Measurements from ENCODE around the gene GID8.
"Not testable (repeated sequence)": the region's sequence is repeated elsewhere in the genome, so short reads cannot be mapped to it uniquely, and the experiment has no call there.

GID8 gene

DNA sequence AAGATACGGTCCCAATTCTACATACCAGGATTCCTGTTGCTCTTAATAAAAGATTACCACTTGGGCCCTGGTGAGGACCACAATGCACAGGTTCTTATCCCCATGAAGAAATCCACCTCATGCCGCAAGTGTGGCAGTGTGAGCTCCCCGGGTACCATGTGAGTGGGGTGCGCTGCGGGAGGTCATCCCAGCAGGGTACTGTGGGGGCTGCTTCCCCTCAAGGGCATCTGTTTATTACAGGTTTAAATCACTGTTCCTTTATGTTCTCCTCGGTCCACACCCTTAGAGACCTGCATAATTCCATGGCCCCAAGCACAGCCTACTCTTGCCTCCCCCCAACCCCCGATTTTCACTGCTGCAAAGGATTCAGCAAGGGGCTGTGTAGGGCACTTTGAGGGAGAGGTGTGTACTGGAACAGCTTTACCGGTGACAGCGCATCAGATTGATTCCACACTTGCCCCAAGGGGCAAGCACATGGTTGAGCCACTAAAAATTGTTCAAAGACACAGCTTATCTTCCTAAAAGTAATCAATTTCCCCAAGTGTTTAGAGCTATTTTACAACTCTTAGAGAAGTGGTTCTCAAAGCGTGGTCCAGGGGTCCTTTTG, 17.8 kb upstream of the GID8 start:
- no peak for TF ChIP-seq Cebpa-rat (IDR thresholded peaks at IDR 0.05)
- no peaks in the 10 kb centered on the region for H3K9me3 ChIP-seq
- H3K4me1 ChIP-seq: peaks cover 97% of the 10 kb centered on the region
- H3K36me3 ChIP-seq: no peaks in the 10 kb centered on the region
- 0 out of 2 replicates have a peak overlapping the region, but pooled peaks have one; percentile 29 for H3K27ac ChIP-seq
- peaks cover 100% of the 10 kb centered on the region for H4K20me1 ChIP-seq
- H3K4me3 ChIP-seq: no peak overlapping the region
- H3K9ac ChIP-seq: no peak overlapping the region; the same call in 1 of the 2 replicates
- no peaks in the 10 kb centered on the region for H3K27me3 ChIP-seq
- H3K4me2 ChIP-seq: peak overlapping the region; percentile 80

DNA sequence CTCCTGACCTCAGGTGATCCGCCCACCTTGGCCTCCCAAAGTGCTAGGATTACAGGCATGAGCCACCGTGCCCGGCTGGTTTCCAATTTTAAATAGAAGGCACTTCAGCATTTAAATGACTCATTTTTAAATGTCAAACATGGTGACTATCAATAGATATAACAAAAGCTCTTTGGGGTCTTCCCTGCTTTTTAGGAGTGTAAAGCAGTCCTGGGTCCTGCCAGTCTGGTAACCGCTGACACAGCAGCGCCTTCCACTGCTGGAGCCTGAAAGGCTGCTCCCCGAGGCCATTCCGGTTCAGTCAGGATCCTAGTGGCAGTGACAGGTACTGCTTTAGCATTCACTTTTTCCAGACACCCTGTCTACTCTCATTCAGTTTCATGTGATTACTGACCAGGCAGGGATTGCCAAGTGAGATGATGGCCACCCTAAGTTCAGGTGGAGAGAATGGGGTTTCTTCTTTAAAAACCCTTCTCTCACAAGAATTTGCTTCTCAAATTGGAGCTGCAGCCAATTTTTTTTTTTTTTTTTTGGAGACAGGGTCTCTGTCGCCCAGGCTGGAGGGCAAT, 16.7 kb upstream of the GID8 start:
- Histone ChIP-seq H3K4me3 (no peak overlapping the region), H3K4me1 (peaks cover 87% of the 10 kb centered on the region), H3K27me3 (no peaks in the 10 kb centered on the region), H3K27ac (no peak overlapping the region), H4K20me1 (peaks cover 97% of the 10 kb centered on the region), H3K9me3 (no peaks in the 10 kb centered on the region), H3K4me2 (peak overlapping the region; percentile 80), H3K9ac (no peak overlapping the region), H3K36me3 (no peaks in the 10 kb centered on the region)
- TF ChIP-seq Cebpa-rat (IDR thresholded peaks at IDR 0.05): no peak

- TF ChIP-seq Cebpa-rat (IDR thresholded peaks at IDR 0.05): no peak
- Histone ChIP-seq H3K36me3 (no peaks in the 10 kb centered on the region), H3K27ac (peak overlapping the region; percentile 20; the same call in 1 of the 2 replicates), H3K4me2 (peak overlapping the region; percentile 93), H3K4me3 (no peak overlapping the region), H3K4me1 (peaks cover 83% of the 10 kb centered on the region), H4K20me1 (peaks cover 95% of the 10 kb centered on the region), H3K27me3 (no peaks in the 10 kb centered on the region), H3K9me3 (no peaks in the 10 kb centered on the region), H3K9ac (no peak overlapping the region)
Measured at GRCh38 chr20:62922451-62922921, 15.5 kb upstream of the GID8 start.

DNA sequence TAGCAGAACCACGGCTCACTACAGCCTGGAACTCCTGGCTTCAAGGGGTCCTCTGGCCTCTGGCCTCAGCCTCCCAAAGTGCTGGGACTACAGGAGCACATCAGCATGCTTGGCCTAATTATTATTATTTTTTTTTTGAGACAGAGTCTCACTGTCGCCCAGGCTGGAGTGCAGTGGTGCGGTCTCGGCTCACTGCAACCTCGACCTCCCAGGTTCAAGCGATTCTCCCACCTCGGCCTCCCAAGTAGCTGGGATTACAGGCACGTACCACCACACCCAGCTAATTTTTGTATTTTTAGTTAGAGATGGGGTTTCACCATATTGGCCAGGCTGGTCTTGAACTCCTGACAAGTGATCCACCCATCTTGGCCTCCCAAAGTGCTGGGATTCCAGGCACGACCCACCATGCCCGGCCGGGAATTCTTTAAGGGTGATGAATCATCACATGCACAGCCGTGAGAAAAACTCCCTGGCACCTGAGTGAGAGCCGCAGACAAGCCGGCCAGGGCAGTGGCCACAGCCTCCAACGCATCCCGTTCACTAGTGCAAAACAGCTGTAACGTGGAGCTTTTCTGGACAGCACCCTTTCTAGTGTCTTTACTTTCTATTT, 14.8 kb upstream of the GID8 start:
- Histone ChIP-seq H3K4me1 (peaks cover 83% of the 10 kb centered on the region), H3K4me2 (peak overlapping the region; percentile 93), H4K20me1 (peaks cover 95% of the 10 kb centered on the region), H3K27ac (0 out of 2 replicates have a peak overlapping the region, but pooled peaks have one; percentile 20)
- not testable (repeated sequence) for H3K36me3 ChIP-seq, H3K9ac ChIP-seq, H3K4me3 ChIP-seq, H3K27me3 ChIP-seq, H3K9me3 ChIP-seq

DNA sequence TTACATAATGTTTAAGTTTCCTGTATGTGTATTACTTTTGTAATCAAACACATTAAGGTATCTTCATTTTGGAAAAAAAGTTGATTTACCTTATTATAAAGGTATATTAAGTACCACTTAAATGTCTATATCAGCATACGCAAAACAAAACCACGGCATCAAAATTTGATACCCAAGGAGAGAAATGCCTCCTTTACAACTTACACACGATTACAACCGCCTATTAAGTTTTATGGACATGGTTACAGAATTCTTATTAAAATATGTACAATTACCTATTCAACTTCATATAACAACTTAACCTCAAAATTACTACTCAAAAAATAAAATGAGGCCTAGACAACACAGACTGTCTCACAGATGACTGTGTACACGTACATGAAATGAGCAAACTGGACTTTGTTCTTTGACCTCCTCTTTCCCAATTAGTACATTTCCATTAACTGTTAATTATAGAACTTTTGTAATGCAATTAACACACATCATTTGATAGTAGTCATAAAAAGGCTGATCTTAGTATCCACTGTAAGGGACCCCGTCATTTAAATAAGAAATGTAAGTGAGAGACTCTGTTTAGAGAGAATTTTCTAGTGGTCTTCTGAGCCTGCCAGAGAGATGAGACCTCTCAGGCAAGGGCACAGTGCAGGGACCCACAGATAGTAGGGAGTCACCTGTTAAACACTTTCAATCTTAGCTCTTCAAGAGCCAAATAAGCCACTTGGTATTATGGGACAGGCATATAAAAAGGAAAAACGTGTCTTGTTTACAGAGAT, 14.1 kb upstream of the GID8 start:
- Histone ChIP-seq H3K9me3 (no peaks in the 10 kb centered on the region), H3K9ac (peak overlapping the region; percentile 96), H4K20me1 (peaks cover 95% of the 10 kb centered on the region), H3K4me2 (peak overlapping the region; percentile 93), H3K4me3 (no peak overlapping the region), H3K4me1 (peaks cover 83% of the 10 kb centered on the region), H3K27ac (no peak overlapping the region), H3K27me3 (no peaks in the 10 kb centered on the region), H3K36me3 (no peaks in the 10 kb centered on the region)
- no peak for TF ChIP-seq Cebpa-rat (IDR thresholded peaks at IDR 0.05)

DNA sequence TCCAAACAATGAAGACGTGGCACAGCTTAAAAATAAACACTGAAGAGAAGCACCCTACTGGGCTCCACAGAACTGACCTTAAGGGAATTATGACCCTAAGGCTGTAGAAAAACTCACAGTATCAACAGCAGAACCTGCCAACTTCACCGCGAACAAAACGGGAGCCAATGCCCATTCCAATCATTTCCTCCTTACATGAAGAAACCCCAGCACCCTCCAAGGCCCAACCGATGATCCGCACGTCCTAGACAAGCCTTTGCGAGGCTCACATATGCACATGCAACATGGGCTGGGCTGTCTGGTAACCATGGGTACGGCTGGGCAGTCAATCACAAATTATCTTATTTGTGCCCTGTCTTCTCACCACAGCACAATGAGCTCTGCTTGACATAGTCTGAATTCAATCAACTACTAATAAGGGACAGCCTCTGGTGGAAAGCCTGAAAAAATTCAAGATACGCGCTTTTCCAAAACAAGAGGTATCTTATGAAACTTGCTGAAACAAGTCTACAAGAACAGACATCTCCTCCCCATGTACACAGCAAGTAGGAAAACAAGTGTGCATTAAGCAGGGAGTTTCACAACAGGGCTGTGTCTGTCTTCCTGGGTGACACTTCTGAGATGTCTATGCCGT, 13.4 kb upstream of the GID8 start:
- peaks cover 80% of the 10 kb centered on the region for H3K4me1 ChIP-seq
- peak overlapping the region; percentile 96 for H3K9ac ChIP-seq
- H4K20me1 ChIP-seq: peaks cover 95% of the 10 kb centered on the region
- no peaks in the 10 kb centered on the region for H3K9me3 ChIP-seq
- H3K4me2 ChIP-seq: peak overlapping the region; percentile 93
- no peaks in the 10 kb centered on the region for H3K36me3 ChIP-seq
- H3K27ac ChIP-seq: peak overlapping the region; percentile 96
- no peaks in the 10 kb centered on the region for H3K27me3 ChIP-seq
- H3K4me3 ChIP-seq: peak overlapping the region; percentile 83
- no peak for TF ChIP-seq Cebpa-rat (IDR thresholded peaks at IDR 0.05)

DNA sequence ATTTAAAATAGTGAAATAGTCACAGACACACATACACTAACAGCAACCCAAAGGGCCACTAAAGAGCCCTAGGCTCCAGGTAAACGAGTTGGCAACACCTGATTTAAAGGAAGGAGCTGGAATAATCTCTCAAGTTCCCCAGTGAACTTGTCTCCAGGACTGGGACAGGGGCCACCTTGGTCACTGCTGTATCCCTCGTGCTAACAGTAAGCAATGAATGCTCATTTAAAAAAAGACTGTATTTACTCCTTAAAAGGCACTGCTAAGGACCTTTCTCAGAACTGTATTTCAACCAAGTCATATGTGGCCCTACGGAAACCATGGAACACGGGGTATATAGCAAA, 12.9 kb upstream of the GID8 start:
- Histone ChIP-seq H3K9me3 (no peaks in the 10 kb centered on the region), H3K4me3 (peak overlapping the region; percentile 83), H3K4me1 (peaks cover 80% of the 10 kb centered on the region), H3K36me3 (no peaks in the 10 kb centered on the region), H3K9ac (peak overlapping the region; percentile 96), H3K27ac (peak overlapping the region; percentile 96), H4K20me1 (peaks cover 95% of the 10 kb centered on the region), H3K27me3 (no peaks in the 10 kb centered on the region), H3K4me2 (peak overlapping the region; percentile 93)
- TF ChIP-seq Cebpa-rat (IDR thresholded peaks at IDR 0.05): no peak

GRCh38 chr20:62925420-62926228, 12.3 kb upstream of the GID8 start:
- Histone ChIP-seq H3K27ac (peak overlapping the region; percentile 96), H3K27me3 (no peaks in the 10 kb centered on the region), H3K9ac (peak overlapping the region; percentile 96), H4K20me1 (peaks cover 95% of the 10 kb centered on the region), H3K36me3 (no peaks in the 10 kb centered on the region), H3K4me1 (peaks cover 80% of the 10 kb centered on the region), H3K4me3 (peak overlapping the region; percentile 83), H3K4me2 (peak overlapping the region; percentile 93), H3K9me3 (no peaks in the 10 kb centered on the region)
- no peak for TF ChIP-seq Cebpa-rat (IDR thresholded peaks at IDR 0.05)

Data from BLaER1 (cell line).